ENCODE measurements around the gene NCKAP5.

DNA sequence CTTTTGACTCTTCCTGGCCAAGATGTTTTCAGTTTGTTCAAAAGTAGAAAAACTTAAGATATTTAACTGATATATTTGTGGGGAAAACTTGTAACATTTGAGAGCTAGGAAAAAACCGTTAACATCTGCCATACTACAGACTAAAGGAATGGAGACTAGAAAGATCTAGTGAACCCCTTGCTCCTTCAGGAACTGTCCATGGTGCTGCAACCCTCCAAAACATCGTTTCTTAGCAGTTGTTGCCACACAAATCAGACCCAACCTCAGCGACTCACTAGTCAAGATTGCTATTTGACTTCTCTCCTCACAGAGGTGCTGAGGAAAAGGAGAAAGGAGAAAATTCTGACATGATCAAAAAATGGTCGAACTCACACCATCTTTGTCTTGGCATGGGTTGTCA, 504.5 kb downstream of the NCKAP5 start:
- TF ChIP-seq, protein P1, sequence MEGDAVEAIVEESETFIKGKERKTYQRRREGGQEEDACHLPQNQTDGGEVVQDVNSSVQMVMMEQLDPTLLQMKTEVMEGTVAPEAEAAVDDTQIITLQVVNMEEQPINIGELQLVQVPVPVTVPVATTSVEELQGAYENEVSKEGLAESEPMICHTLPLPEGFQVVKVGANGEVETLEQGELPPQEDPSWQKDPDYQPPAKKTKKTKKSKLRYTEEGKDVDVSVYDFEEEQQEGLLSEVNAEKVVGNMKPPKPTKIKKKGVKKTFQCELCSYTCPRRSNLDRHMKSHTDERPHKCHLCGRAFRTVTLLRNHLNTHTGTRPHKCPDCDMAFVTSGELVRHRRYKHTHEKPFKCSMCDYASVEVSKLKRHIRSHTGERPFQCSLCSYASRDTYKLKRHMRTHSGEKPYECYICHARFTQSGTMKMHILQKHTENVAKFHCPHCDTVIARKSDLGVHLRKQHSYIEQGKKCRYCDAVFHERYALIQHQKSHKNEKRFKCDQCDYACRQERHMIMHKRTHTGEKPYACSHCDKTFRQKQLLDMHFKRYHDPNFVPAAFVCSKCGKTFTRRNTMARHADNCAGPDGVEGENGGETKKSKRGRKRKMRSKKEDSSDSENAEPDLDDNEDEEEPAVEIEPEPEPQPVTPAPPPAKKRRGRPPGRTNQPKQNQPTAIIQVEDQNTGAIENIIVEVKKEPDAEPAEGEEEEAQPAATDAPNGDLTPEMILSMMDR (IDR thresholded peaks at IDR 0.05), result no peak
- TF ChIP-seq EP300 (IDR thresholded peaks at IDR 0.05), result no peak
